ENCODE results near the gene RAB10. TPM values are rescaled to one million over a fixed set of nuclear protein-coding genes. Genes with fewer than 3 reads are reported as not detected.
A peak's percentile ranks its signal among the peaks of the same experiment; 100 is the strongest.

Gene RAB10
- total and polyA plus RNA-seq, 9 of the 15 experiments (the other 6 are each of a cell fraction or from before 2014, with no cell fraction given) = 25.1 to 214 (median 157) TPM

- FAIRE-seq (peak; percentile 92), DNase-seq (ENCODE audit: extremely low read depth in 1 of 4, low spot score in 3 of 4) (peak; percentile 78 to 86 (median 82)), ATAC-seq (peak; percentile 100)
- ChIA-PET CTCF (ENCODE audit: low intra/inter-chr PET ratio) (no interaction called here), POLR2A (interaction anchor here (0.7 to 2.8 kb wide), 5 partner anchors 8 to 52 kb away, joined by 3 to 19 read pairs (median 3); partner anchors contain the start of gene RAB10)
- no peaks in the 10 kb centered on the region for H3K27me3 ChIP-seq (ENCODE audit: control insufficient read depth in 2 of 2, insufficient read depth in 2 of 2, low read length in 2 of 2)
- no TSS peak for BruUV-seq (replicated peaks)
- peaks cover 10 to 16% of the 10 kb centered on the region in 2 experiments; a peak in 4 of 5 replicates for H3K4me1 ChIP-seq (replicated peaks in 1 of 2; ENCODE audit: control insufficient read depth in 2 of 2, insufficient read depth in 2 of 2, low read length in 2 of 2)
- peak overlapping the region in 1 of 2 experiments; percentile 46; a peak in 1 of 4 replicates for H3K9ac ChIP-seq (ENCODE audit: insufficient read depth in 1 of 2, low read depth in 2 of 2, low read length in 2 of 2)
- WGBS (ENCODE audit: insufficient coverage, low coverage, missing lambda C conversion rate) = 13% methylated on average over 3 of the region's 3 CpGs
- peak overlapping the region; percentile 28; the same call in 1 of the 2 replicates for H3K4me2 ChIP-seq (ENCODE audit: insufficient read depth, low read length)
- no peaks in the 10 kb centered on the region for H4K20me1 ChIP-seq (replicated peaks; ENCODE audit: control insufficient read depth, insufficient read depth, low read length)
- intact Hi-C loops (cut with micrococcal nuclease) (no loop called here), in situ Hi-C loops (cut with MboI) (no loop called here)
- no peaks in the 10 kb centered on the region for H3K36me3 ChIP-seq (ENCODE audit: control insufficient read depth, insufficient read depth, low read length)
- 0 out of 2 replicates have a peak overlapping the region, but pooled peaks have one; percentile 6 for H2AFZ ChIP-seq (ENCODE audit: low read depth, low read length)
- no peaks in the 10 kb centered on the region for H3K9me1 ChIP-seq (ENCODE audit: control insufficient read depth, insufficient read depth, low read length)
- no peaks in the 10 kb centered on the region for H3K79me2 ChIP-seq (ENCODE audit: control insufficient read depth, insufficient read depth, low read length)
- peak overlapping the region; percentile 41; the same call in 1 of the 3 replicates for H3K27ac ChIP-seq (ENCODE audit: extremely low read depth, low read depth, low read length)
- no peak overlapping the region for H3K4me3 ChIP-seq
- no peaks in the 10 kb centered on the region for H3K9me3 ChIP-seq (replicated peaks; ENCODE audit: control insufficient read depth, insufficient read depth, low read depth, low read length)
- TF ChIP-seq FOSL1 (tag; conservative IDR thresholded peaks at IDR 0.05) (peak; percentile 94), KAT7 (CRISPR knock-in tag; IDR thresholded peaks at IDR 0.05; ENCODE audit: borderline replicate concordance) (no peak), YBX1 (IDR thresholded peaks at IDR 0.05) (no peak), CBFA2T3 (IDR thresholded peaks at IDR 0.05) (peak; percentile 47; the same call in 1 of the 2 replicates), HOMEZ (CRISPR knock-in tag; IDR thresholded peaks at IDR 0.05) (no peak), SREBF1 (IDR thresholded peaks at IDR 0.05; ENCODE audit: borderline replicate concordance, low read depth, low read length) (no peak), TRIM24 (IDR thresholded peaks at IDR 0.05) (peak in 1 of 2 experiments; percentile 55; a peak in 2 of 4 replicates), SMARCE1 (IDR thresholded peaks at IDR 0.05) (peak; percentile 67; the same call in 1 of the 2 replicates), SAP30 (IDR thresholded peaks at IDR 0.05; ENCODE audit: borderline replicate concordance, insufficient read depth, low read depth, low read length, poor library complexity, severe bottlenecking) (no peak), FOXK2 (conservative IDR thresholded peaks at IDR 0.05 in 1 of 2, IDR thresholded peaks at IDR 0.05 in 1 of 2; ENCODE audit: low read depth in 2 of 2) (peak; percentile 44 to 45; a peak in 2 of 4 replicates), RBBP5 (IDR thresholded peaks at IDR 0.05; ENCODE audit: borderline replicate concordance, insufficient read depth, low read length, poor library complexity, severe bottlenecking) (peak; percentile 7), TAF9B (IDR thresholded peaks at IDR 0.05; ENCODE audit: partially characterized antibody) (peak; percentile 83), WHSC1 (IDR thresholded peaks at IDR 0.05; ENCODE audit: low read length) (no peak), TBP (optimal IDR thresholded peaks at IDR 0.05; ENCODE audit: low read depth, low read length) (no peak), SIX5 (IDR thresholded peaks at IDR 0.05; ENCODE audit: borderline replicate concordance in 1 of 2, insufficient read depth in 1 of 2, low read depth in 1 of 2, low read length in 2 of 2) (no peak), FOXJ2 (tag; IDR thresholded peaks at IDR 0.05) (peak; percentile 82; the same call in 1 of the 2 replicates), IRF1 (CRISPR knock-in tag; IDR thresholded peaks at IDR 0.05; ENCODE audit: borderline replicate concordance) (no peak), SOX6 (IDR thresholded peaks at IDR 0.05) (peak; percentile 56; the same call in 1 of the 2 replicates), NR2C1 (IDR thresholded peaks at IDR 0.05) (no peak), NR2C1 (tag; IDR thresholded peaks at IDR 0.05) (no peak)
These were observed 15.5 kb upstream of the RAB10 start for GRCh38 chr2:26018184-26019055.
